Measurements from ENCODE around the gene PLEKHB1.

- TF ChIP-seq TAF1 (IDR thresholded peaks at IDR 0.05; ENCODE audit: borderline replicate concordance, low read depth, low read length), result no peak
- TF ChIP-seq POLR2A (IDR thresholded peaks at IDR 0.05; ENCODE audit: low read depth, low read length), result no peak
- TF ChIP-seq POLR2AphosphoS5 (IDR thresholded peaks at IDR 0.05; ENCODE audit: low read depth, low read length), result no peak
Measured at GRCh38 chr11:73663604-73664495, 17.5 kb downstream of the PLEKHB1 start.

Data from GM12892 (cell line).